Muscle layer of colon (tissue), 2 donors: ENCODE data around the gene REXO5.
A peak's percentile ranks its signal among the peaks of the same experiment; 100 is the strongest.

Source experiments
- H3K27ac ChIP-seq: one replicate; pipeline ENCODE4 v1.7.0; 2013; ENCODE audit warnings: low read depth, mild to moderate bottlenecking, low read length, moderate library complexity
- H3K27me3 ChIP-seq, 2 donors: one replicate each; pipeline ENCODE4 v1.7.0; 2013; ENCODE audit warnings: low read length in 2 of 2, mild to moderate bottlenecking in 2 of 2; ENCODE audit not compliant: insufficient read depth in 2 of 2, control insufficient read depth in 1 of 2
- H3K36me3 ChIP-seq: one replicate; pipeline ENCODE4 v1.7.0; 2013; ENCODE audit warnings: mild to moderate bottlenecking, low read length; ENCODE audit not compliant: insufficient read depth
- H3K4me1 ChIP-seq: one replicate; pipeline ENCODE4 v1.7.0; 2013; ENCODE audit warnings: mild to moderate bottlenecking, low read length; ENCODE audit not compliant: insufficient read depth
- H3K4me3 ChIP-seq, 2 donors: one replicate each; pipeline ENCODE4 v1.7.0; 2013; ENCODE audit warnings: low read length in 2 of 2, low read depth in 1 of 2, mild to moderate bottlenecking in 1 of 2, moderate library complexity in 1 of 2
- H3K9ac ChIP-seq: one replicate; pipeline ENCODE4 v1.7.0; 2013; ENCODE audit warnings: low read length
- H3K9me3 ChIP-seq: one replicate; pipeline ENCODE4 v1.7.0; 2013; ENCODE audit warnings: mild to moderate bottlenecking, low read length
- donor health status: abdominal sarcoma.
- donor health status: Adenocarcinoma of cecum.

REXO5 gene

GRCh38 chr16:20866801-20867200, 60.5 kb downstream of the REXO5 start:
- Histone ChIP-seq H3K4me1 (peaks cover 63% of the 10 kb centered on the region), H3K9me3 (no peaks in the 10 kb centered on the region), H3K36me3 (peaks cover 9% of the 10 kb centered on the region), H3K4me3 (no peak overlapping the region), H3K27ac (peak overlapping the region; percentile 75), H3K27me3 (no peaks in the 10 kb centered on the region), H3K9ac (no peak overlapping the region)

DNA sequence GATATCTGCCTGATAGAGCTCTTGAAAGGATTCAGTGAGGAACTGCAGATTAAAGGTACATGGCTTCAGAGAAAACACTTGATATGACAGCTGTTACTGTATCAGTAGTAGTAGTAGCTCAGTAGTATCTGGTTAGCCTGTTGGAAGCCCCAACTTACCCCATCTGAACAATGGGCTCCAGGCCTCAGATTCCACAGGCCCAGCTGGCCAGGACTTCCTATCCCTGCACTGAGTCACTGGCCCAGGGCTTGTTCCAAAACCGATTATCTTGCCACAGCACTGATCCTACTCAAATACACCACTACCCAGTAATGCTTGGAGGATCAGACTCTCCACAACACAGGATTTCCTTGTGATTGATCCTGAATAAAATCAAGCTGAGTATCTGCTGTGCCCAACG, 61.3 kb downstream of the REXO5 start:
- Histone ChIP-seq H3K9me3 (no peaks in the 10 kb centered on the region), H3K27me3 (no peaks in the 10 kb centered on the region), H3K36me3 (peaks cover under 1% of the 10 kb centered on the region), H3K27ac (peak overlapping the region; percentile 75), H3K9ac (no peak overlapping the region), H3K4me1 (peaks cover 64% of the 10 kb centered on the region), H3K4me3 (no peak overlapping the region)

DNA sequence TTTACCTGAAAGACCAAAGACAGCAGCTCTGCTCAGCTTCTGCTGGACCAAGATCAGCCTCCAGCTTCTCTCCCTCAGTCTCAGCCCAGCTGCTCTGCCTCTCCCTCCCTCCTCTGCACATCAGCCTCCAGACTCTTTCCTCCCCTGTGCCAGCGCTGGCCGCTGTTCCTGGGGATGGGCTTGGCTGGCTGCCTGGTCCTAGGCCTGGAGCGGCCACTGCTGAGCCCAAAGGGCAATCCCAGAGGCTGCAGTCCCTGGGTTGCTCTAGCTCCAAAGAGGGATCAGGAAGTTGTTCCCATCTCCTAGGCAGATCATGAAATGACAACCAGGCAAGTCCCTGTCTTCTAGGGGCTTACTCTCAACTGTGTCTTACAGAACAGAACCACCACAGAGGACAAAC, 62.6 kb downstream of the REXO5 start:
- Histone ChIP-seq H3K4me3 (no peak overlapping the region), H3K9ac (no peak overlapping the region), H3K9me3 (no peaks in the 10 kb centered on the region), H3K36me3 (no peaks in the 10 kb centered on the region), H3K27ac (peak overlapping the region; percentile 22), H3K27me3 (no peaks in the 10 kb centered on the region), H3K4me1 (peaks cover 64% of the 10 kb centered on the region)

DNA sequence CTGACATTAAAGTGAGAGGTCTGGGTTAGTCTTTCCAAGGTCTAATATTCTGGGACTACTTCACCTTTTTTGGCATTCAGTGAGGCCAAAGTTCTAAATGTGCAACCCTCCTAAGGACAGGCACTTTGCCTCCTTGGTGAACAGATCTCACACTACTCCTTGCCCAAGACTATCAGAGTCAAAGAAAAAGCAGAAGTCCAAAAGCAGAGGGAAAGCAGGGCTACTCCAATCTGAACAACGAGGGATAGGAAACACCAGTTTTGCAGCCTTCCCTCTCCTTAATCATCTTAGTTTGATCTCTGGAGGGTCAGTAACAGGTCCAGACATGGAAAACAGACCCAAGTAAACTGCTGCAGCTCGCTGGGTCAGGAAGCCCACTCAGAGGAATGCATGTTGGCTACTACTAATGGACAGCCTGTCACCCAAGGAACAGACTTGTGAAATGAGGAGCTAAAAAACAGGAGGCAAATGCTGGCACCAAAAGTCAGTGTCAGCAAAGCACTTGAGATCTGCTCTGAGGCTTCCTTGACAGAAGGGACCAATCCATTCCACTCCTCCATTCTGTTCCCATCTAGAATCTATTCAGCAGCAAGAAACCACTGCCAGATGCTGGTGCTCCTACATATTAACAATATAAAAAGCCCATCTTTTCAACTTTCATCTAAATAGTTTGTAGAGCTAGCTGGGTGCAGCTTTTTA, 63.9 kb downstream of the REXO5 start:
- H3K9me3 ChIP-seq: no peaks in the 10 kb centered on the region
- no peaks in the 10 kb centered on the region for H3K27me3 ChIP-seq
- H3K36me3 ChIP-seq: no peaks in the 10 kb centered on the region
- no peak overlapping the region for H3K9ac ChIP-seq
- H3K4me1 ChIP-seq: peaks cover 63% of the 10 kb centered on the region
- H3K27ac ChIP-seq: peak overlapping the region; percentile 38
- H3K4me3 ChIP-seq: no peak overlapping the region

DNA sequence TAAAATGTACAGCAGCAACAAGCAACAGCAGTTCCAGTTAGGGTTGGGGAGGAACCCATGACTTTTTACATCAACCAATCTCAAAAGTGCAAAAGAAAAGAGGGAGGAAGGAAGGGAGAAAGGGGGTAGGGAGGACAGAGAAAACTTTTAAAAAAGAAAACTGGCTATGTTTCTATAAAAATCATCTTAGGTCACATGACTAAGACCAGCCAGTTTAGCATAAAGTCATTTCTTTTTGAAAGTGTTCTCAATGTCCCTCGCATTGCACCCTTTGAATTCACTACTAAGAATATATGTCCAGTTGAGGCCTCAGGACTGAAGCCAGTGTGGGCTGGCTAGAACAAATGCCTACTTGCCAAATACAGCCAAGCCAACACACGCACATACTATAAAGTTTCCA, 64.9 kb downstream of the REXO5 start:
- H3K36me3 ChIP-seq: no peaks in the 10 kb centered on the region
- peaks cover 54% of the 10 kb centered on the region for H3K4me1 ChIP-seq
- H3K9me3 ChIP-seq: no peaks in the 10 kb centered on the region
- H3K9ac ChIP-seq: no peak overlapping the region
- H3K27me3 ChIP-seq: no peaks in the 10 kb centered on the region
- peak overlapping the region; percentile 38 for H3K27ac ChIP-seq
- no peak overlapping the region for H3K4me3 ChIP-seq

GRCh38 chr16:20871941-20872815, 65.9 kb downstream of the REXO5 start:
- Histone ChIP-seq H3K9ac (no peak overlapping the region), H3K27me3 (no peaks in the 10 kb centered on the region), H3K4me3 (no peak overlapping the region), H3K36me3 (no peaks in the 10 kb centered on the region), H3K9me3 (no peaks in the 10 kb centered on the region), H3K4me1 (peaks cover 44% of the 10 kb centered on the region), H3K27ac (no peak overlapping the region)

GRCh38 chr16:20873331-20873730, 67.0 kb downstream of the REXO5 start:
- Histone ChIP-seq H3K36me3 (no peaks in the 10 kb centered on the region), H3K27ac (no peak overlapping the region), H3K9me3 (no peaks in the 10 kb centered on the region), H3K4me3 (no peak overlapping the region), H3K4me1 (peaks cover 33% of the 10 kb centered on the region), H3K27me3 (no peaks in the 10 kb centered on the region), H3K9ac (no peak overlapping the region)

DNA sequence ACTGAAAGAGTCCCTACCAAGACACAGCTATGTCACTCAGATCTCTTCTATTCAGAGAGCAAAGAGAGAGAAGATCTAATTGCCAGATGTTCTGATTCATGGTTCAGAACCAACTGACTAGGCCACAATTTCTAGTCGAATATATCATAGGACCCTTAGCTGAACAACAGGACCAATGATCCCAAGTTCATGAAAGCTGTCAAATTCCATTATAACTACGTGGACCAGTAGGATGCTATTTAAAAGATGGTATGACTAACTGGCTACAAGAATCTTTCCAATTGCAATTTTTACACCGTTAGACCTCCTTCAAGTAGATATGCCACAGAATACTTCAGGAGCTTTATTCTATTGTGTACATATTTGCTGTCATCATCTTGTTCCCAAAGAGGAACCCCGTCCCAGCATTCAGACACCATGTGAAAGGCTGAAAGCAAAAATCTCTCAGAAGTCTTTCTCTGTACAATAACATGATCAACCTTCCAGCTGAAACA, 67.8 kb downstream of the REXO5 start:
- H3K9me3 ChIP-seq: no peaks in the 10 kb centered on the region
- no peak overlapping the region for H3K27ac ChIP-seq
- peaks cover 32% of the 10 kb centered on the region for H3K4me1 ChIP-seq
- no peak overlapping the region for H3K4me3 ChIP-seq
- no peaks in the 10 kb centered on the region for H3K36me3 ChIP-seq
- no peak overlapping the region for H3K9ac ChIP-seq
- no peaks in the 10 kb centered on the region for H3K27me3 ChIP-seq

- Histone ChIP-seq H3K9ac (no peak overlapping the region), H3K27ac (no peak overlapping the region), H3K4me1 (peaks cover 34% of the 10 kb centered on the region)
These were observed 69.0 kb downstream of the REXO5 start for GRCh38 chr16:20875355-20875650.

GRCh38 chr16:20878682-20879147, 72.4 kb downstream of the REXO5 start:
- no peaks in the 10 kb centered on the region for H3K27me3 ChIP-seq
- H3K9ac ChIP-seq: no peak overlapping the region
- H3K4me3 ChIP-seq: no peak overlapping the region
- no peak overlapping the region for H3K27ac ChIP-seq
- no peaks in the 10 kb centered on the region for H3K36me3 ChIP-seq
- peaks cover 37% of the 10 kb centered on the region for H3K4me1 ChIP-seq
- H3K9me3 ChIP-seq: no peaks in the 10 kb centered on the region

More at GRCh38 chr16:20875355-20875650, 69.0 kb downstream of the REXO5 start:
- H3K4me3 ChIP-seq: no peak overlapping the region
- no peaks in the 10 kb centered on the region for H3K9me3 ChIP-seq
- no peaks in the 10 kb centered on the region for H3K27me3 ChIP-seq
- no peaks in the 10 kb centered on the region for H3K36me3 ChIP-seq

DNA sequence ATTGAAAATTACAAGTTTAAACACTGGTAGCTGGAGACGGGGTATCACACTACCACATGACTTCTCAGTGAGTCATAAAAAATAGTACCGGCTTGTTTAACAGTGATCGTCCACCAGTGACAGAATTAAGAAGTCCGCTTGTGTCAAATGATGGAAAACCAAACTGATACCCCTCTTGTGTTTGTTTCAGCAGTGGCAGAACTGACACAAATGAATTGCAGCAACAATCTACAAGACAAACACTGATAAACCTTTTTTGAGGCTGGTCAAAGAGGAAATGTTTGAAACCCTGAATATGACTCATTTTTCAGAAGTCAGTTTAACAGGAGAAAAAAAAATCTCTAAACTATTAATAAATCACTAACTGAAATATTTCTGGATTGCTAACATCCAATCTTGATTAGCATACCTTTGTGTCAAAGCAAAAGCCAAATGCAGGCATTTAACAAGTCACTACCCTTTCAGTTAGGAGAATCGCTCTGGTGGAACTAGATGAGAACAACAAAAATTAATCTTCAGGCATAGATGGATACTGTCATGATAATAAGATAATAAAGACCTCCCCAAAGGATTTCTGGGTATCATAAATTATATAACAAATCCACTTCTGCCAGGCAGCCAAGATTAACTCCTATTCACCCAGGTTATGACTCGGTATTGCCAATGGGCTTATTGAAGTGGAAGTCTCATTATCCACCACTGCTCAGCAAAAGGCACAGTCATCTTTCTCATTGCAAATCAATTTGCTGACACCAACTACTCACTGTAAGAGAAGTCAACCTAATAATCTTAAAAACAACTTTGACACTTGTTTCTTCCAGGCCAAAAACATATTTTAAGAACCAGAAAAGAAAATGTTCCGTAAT, 73.1 kb downstream of the REXO5 start:
- H3K27me3 ChIP-seq: no peaks in the 10 kb centered on the region
- H3K4me3 ChIP-seq: no peak overlapping the region
- H3K27ac ChIP-seq: peak overlapping the region; percentile 30
- no peak overlapping the region for H3K9ac ChIP-seq
- H3K36me3 ChIP-seq: no peaks in the 10 kb centered on the region
- H3K9me3 ChIP-seq: no peaks in the 10 kb centered on the region
- H3K4me1 ChIP-seq: peaks cover 41% of the 10 kb centered on the region
